GM19395 (cell line): ENCODE results near the gene MUC3A.

Source experiments
- ATAC-seq: cut with Tn5 transposase; IDR thresholded peaks from one replicate; pipeline ENCODE4 v1.9.1; 2021; ENCODE audit warnings: mild to moderate bottlenecking, moderate library complexity; ENCODE audit not compliant: unreplicated experiment

MUC3A gene

DNA sequence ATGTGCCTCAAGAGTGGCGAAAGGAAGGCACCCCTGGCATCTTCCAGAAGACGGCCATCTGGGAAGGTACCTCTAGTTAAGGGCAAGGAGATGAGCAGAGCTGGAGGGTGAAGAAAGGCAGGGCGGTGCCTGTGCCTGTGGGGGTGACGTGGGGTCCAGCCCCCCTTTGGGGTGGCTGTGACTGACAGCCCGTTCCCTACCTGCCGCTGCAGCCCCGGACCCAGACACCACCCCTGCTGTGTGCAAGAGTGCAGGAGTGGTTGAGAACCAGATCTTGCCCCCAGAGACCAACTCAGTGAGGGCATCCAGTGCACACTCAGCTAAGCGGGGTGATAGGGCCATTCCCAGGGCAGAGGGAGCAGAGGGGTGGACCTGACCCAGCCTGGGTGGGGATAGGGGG lies 66.3 kb downstream of the MUC3A start:
- ATAC-seq: no peak

DNA sequence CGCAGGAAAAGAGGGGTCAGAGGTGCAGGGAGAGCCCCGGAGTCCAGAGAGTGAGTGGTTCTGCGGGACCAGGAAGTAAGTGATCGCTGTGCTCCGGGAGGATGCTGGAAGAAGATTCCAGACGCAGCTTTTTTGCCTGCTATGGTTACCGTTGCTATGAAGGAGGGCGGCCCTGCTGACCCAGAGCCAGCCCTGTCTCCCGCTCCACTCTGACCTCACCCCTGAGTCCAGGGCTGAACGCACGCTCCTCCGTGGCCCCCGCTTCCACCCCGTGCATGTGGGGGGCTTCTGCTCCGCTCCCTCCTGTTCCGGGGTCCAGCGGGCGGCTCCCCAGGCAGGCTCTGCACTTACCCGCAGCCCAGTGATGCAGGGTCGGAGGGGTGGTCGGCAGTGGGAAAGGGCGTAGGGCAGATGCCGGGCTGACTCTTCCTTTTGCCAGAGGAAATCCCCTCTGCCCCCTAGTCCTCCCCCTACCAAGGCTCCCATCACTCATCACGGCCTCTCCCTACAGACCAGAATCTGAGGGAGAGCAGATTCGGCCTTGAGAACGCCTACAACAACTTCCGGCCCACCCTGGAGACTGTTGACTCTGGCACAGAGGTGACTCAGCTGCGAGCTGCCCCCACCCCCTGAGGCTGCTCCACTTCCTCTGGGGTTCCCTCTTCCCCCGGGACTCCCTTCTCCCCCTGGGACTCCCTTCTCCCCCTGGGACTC lies 67.9 kb downstream of the MUC3A start:
- ATAC-seq: peak; percentile 76
